Measurements from ENCODE around the gene ZFYVE26. TPM values are rescaled to one million over a fixed set of nuclear protein-coding genes. Genes with fewer than 3 reads are reported as not detected.
A peak's percentile ranks its signal among the peaks of the same experiment; 100 is the strongest.
"Not testable (repeated sequence)": the region's sequence is repeated elsewhere in the genome, so short reads cannot be mapped to it uniquely, and the experiment has no call there.

ZFYVE26 gene
- total RNA-seq, 1 donor from 2014 or later, result 33.4 TPM

GRCh38 chr14:67705211-67705610 is 111.2 kb downstream of the ZFYVE26 start:
- Mint-ChIP-seq H3K9me3 (ENCODE audit: unreplicated experiment) (peaks cover 7% of the 10 kb centered on the region), H3K4me1 (ENCODE audit: unreplicated experiment) (peaks cover 5% of the 10 kb centered on the region), H3K27ac (ENCODE audit: unreplicated experiment) (no peak overlapping the region), H3K27me3 (ENCODE audit: unreplicated experiment) (peaks cover 30% of the 10 kb centered on the region), H3K4me3 (ENCODE audit: unreplicated experiment) (no peak overlapping the region), H3K36me3 (ENCODE audit: unreplicated experiment) (no peaks in the 10 kb centered on the region)
- DNase-seq (ENCODE audit: extremely low spot score, unreplicated experiment), result no peak
- no peak for TF ChIP-seq CTCF (IDR thresholded peaks at IDR 0.05)

- H3K4me3 Mint-ChIP-seq (ENCODE audit: unreplicated experiment), result no peak overlapping the region
- TF ChIP-seq CTCF (IDR thresholded peaks at IDR 0.05), result peak; percentile 79
- H3K9me3 Mint-ChIP-seq (ENCODE audit: unreplicated experiment), result peaks cover 3% of the 10 kb centered on the region
- H3K36me3 Mint-ChIP-seq (ENCODE audit: unreplicated experiment), result no peaks in the 10 kb centered on the region
- no peak for DNase-seq (ENCODE audit: extremely low spot score, unreplicated experiment)
- peaks cover 30% of the 10 kb centered on the region for H3K27me3 Mint-ChIP-seq (ENCODE audit: unreplicated experiment)
- H3K27ac Mint-ChIP-seq (ENCODE audit: unreplicated experiment), result no peak overlapping the region
- H3K4me1 Mint-ChIP-seq (ENCODE audit: unreplicated experiment), result peaks cover 11% of the 10 kb centered on the region
These were observed 111.8 kb downstream of the ZFYVE26 start for GRCh38 chr14:67704484-67705089.

- H3K4me3 Mint-ChIP-seq (ENCODE audit: unreplicated experiment), result no peak overlapping the region
- H3K27ac Mint-ChIP-seq (ENCODE audit: unreplicated experiment), result no peak overlapping the region
- H3K4me1 Mint-ChIP-seq (ENCODE audit: unreplicated experiment), result peaks cover 11% of the 10 kb centered on the region
- TF ChIP-seq CTCF (IDR thresholded peaks at IDR 0.05), result no peak
- no peaks in the 10 kb centered on the region for H3K36me3 Mint-ChIP-seq (ENCODE audit: unreplicated experiment)
- H3K27me3 Mint-ChIP-seq (ENCODE audit: unreplicated experiment), result peaks cover 30% of the 10 kb centered on the region
- H3K9me3 Mint-ChIP-seq (ENCODE audit: unreplicated experiment), result peaks cover 3% of the 10 kb centered on the region
- DNase-seq (ENCODE audit: extremely low spot score, unreplicated experiment), result no peak
These were observed 112.4 kb downstream of the ZFYVE26 start for GRCh38 chr14:67703997-67704396.

GRCh38 chr14:67701492-67701891 is 114.9 kb downstream of the ZFYVE26 start, which contains the start of gene RDH12:
RDH12 (plus strand) TSS chr14:67701886; CDS start chr14:67722643, 20,757 bp downstream.
- H3K9me3 Mint-ChIP-seq (ENCODE audit: unreplicated experiment); H3K4me3 Mint-ChIP-seq (ENCODE audit: unreplicated experiment); DNase-seq (ENCODE audit: extremely low spot score, unreplicated experiment); H3K36me3 Mint-ChIP-seq (ENCODE audit: unreplicated experiment): not testable (repeated sequence)
- peaks cover 19% of the 10 kb centered on the region for H3K27me3 Mint-ChIP-seq (ENCODE audit: unreplicated experiment)
- peak within 1 kb of the TSS; percentile 78 for H3K27ac Mint-ChIP-seq (ENCODE audit: unreplicated experiment)
- H3K4me1 Mint-ChIP-seq (ENCODE audit: unreplicated experiment), result peaks cover 11% of the 10 kb centered on the region

GRCh38 chr14:67698179-67698578 is 118.2 kb downstream of the ZFYVE26 start:
- Mint-ChIP-seq H3K27ac (ENCODE audit: unreplicated experiment) (no peak overlapping the region), H3K9me3 (ENCODE audit: unreplicated experiment) (no peaks in the 10 kb centered on the region), H3K4me1 (ENCODE audit: unreplicated experiment) (peaks cover 24% of the 10 kb centered on the region), H3K27me3 (ENCODE audit: unreplicated experiment) (peaks cover 2% of the 10 kb centered on the region), H3K36me3 (ENCODE audit: unreplicated experiment) (no peaks in the 10 kb centered on the region), H3K4me3 (ENCODE audit: unreplicated experiment) (no peak overlapping the region)
- no peak for DNase-seq (ENCODE audit: extremely low spot score, unreplicated experiment)
- no peak for TF ChIP-seq CTCF (IDR thresholded peaks at IDR 0.05)
